UCSD-AML1 (cell line): Measurements from ENCODE around the gene KCTD17.

Experiments used
- DNase-seq: peaks from one replicate; lab custom pipeline; 2025; ENCODE audit not compliant: unreplicated experiment; lab: John Stamatoyannopoulos, UW

KCTD17 gene

DNA sequence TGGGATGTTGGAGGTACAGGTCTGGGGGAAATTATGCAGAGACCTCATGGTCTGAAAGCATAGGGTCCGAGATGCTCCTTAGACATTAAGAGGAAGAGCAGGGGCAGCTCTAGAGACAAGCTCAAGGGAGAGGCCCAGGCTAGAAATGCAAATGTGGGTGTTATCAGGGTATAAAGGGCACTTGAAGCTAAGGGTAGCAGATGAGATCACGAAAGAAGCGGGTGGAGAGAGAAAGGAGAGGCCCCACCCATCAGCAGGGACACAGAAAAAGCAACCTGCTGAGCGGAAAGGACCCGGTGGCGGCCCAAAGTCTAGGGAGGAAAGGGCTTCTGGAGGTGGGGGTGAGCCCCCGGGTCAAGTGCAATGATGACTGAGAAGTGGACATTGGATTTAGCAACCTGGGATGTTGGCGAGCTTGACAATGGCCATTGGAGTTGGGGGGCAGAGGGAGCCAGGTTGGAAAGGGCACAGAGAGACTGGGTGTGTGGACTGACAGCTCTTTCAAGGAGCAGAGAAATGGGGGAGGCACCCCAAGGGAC, 49.1 kb downstream of the KCTD17 start:
- no peak for DNase-seq

DNA sequence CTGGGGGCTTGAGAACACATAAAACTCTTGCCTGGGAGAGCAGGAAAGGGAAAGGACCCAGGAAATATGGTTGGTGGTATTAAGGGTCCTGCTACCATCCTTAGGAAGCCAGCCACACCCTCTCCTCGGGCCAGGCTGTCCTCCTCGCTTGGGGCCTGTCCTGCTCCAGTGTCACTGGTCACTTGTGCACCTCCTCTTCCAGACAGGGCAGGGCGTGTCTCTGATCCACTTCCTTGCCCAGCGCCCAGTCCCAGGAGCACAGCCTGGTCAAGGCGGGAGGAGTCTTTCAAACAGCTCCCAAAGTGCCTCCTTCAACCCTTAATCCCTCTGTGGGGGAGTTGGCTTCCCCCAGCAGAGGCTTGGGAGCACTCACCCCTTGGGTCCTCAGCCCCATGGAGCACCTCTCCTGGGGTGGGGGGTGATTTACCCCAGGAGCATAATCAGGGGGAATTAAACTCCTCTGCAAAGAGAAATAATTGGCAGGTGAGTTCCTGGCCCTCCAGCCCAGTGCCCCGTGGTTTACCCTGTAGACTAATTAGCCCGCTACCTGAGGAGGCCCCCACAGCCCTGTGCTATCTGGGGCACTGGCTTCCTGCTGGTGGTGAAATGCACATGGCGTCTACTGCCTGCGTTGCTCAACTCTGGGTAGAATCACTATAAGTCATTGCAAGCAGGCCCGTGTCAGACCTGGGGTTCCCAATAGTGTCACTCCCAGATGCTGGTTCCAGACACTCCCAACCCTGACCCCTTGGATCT, 49.9 kb downstream of the KCTD17 start:
- no peak for DNase-seq

DNA sequence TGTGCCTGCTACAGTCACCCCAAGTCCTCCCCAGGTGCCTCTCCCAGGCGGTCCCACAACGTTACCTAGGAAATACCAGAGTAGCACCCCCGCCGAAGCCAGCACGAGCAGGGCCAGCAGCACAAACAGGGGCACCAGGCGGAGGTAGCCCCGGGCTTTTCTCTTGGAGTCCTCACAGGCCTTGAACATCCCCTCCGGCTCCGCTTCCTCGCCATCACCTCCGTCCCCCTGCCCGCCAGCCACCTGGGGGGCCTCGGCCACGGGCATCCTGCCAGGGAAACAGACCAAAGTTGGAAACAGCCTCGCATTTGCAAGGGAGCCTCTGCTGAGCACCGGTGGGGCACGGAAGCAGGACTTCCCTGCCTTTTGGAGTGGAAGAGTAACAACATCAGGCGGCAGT, 51.6 kb downstream of the KCTD17 start:
- DNase-seq, result no peak

DNA sequence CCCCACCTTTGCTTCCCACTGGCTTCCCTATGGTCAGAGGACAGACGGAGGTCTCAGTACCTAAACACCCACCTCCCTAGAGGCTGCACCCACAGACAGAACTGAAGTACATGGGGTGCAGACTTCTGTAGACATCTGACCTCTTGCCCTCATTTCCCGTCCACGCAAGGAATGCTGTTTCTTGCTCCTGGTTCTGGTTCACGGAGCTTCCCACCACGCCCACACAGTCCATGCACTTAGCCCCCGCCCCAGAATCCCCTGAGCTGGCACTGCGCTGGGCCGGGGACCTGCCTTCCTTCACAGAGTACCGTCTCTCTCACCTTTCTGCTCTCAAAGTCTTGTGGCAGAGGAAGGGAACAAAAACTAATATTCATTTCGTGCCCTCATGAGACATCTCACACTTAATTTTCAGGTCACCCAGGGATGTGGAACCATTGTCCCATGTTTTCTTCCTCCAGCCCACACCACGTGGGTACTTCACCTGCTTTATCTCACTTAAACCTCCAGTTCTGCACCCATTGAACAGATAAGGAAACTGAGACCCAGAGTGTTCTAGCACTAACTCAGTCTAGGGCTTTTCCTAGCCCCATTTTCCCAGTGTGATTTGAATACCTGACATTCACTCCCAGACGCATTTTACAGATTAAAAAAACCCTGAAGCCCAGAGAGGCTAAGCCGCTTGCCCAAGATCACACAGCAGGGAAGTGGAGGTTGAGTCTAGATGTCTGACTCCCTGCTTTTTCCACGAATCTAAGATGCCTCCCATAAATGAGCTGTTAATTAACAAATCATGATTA, 52.3 kb downstream of the KCTD17 start:
- no peak for DNase-seq

DNA sequence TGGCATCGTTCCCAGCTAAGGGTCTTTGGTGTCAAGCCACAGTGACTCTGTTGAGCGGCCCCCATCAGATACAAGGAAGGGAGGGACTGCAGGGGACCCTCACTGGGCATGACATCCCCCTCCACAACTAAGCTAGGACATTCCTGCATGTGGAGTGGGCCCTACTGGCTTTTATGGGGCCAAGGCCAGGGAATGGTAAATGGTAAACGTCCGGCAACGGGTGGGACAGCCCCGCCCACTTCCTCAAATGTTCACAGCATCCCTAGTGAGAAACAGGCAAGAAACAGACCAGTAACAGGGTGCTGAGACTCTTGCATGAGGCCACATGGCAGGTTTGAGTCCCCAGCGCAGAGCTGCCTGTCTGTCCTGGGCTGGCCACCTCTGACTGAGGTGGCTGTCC, 53.6 kb downstream of the KCTD17 start:
- no peak for DNase-seq

DNA sequence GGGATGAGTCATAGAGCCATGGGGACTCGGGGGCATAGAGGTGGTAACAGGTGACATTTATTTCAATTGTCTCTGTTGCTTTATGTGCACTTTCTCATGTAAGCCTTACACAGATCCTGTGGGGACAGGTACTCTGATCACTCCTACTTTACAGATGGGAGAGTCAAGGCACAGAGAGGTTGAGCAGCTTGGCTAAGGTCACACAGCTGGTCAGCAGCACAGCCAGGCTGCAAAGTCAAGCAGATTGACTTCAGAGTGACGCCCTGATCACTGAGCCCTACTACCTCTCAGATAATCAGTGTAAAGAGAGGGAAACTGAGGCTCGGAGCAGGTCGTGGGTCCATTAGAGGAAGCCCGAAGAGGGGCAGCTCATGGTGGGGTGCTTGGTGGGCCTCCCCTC, 54.4 kb downstream of the KCTD17 start:
- DNase-seq, result no peak

DNA sequence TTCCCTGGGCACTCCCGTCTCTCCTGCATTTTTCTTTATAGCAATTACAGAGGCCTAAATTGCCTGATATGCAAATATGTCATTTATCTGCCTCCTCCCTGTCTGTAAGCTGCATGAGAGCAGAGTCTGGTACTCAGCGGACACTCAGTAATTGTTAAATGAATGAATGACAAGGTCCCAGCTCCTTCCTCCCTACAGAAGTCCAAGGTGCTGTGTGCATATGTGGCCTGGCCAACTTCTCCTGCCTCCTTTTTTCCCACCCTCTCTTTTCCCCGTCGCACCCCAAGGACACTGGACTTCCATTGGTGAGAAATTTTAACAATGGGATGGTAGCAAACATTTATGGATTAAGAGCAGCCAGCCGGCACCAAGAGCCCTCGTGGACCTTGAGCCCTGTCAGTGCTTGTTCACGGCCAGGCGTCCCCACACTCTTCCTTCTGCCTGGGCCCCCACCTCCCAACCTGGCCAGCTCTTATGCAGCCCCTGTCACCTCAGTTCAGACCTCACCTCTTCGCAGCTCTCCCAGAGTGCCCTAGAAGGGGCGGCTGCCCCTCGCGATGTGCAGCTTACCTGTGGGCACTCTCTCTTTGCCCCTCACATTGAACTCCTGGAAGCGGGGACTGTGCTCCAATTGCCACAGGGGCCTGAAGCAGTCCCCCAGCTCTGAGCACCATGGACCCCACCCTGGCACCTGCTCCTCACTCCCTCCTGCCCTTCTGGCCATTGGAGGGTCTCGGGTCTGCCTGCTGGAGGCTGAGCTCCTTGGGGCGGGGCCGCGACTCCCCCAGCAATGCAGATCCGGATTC, 56.5 kb downstream of the KCTD17 start:
- DNase-seq, result no peak

DNA sequence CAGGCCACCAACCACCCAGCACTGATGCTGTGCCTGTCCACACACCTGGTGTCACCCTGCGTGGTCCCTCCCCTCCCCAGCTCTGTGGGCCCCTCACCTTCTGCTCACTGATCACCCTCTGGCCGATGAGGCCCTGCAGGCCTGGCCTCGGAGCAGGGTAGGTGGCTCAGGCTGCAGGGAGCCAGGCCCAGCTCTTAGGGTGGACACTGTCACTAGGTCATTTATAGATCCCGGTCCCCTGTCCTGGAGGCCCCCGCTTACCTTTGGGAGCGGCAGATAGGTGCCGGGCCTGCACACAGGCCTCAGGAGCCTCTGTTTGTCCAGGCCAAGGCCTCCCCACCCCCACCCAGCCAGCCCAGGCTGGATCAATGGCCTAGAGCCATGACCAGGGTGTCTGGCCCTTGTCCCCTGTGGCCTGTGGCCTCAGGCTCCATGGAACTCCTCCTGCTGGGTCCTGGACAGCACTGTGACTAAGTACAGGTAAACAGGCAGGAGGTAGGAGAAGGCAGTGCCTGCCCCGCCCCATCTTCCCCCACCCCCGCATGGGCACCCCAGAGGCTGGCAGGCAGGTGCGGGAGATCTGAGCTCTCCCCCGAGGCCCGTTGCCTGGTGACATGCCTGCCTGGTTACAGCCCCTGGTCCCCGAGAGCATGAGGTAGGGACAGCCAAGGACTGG, 57.8 kb downstream of the KCTD17 start, which contains the start of gene TMPRSS6:
TSS of gene TMPRSS6 (minus strand) at position 472 of the 676 bp plus-strand sequence. CDS start 6,296 bp downstream, outside the sequence.
- DNase-seq, result no peak

DNA sequence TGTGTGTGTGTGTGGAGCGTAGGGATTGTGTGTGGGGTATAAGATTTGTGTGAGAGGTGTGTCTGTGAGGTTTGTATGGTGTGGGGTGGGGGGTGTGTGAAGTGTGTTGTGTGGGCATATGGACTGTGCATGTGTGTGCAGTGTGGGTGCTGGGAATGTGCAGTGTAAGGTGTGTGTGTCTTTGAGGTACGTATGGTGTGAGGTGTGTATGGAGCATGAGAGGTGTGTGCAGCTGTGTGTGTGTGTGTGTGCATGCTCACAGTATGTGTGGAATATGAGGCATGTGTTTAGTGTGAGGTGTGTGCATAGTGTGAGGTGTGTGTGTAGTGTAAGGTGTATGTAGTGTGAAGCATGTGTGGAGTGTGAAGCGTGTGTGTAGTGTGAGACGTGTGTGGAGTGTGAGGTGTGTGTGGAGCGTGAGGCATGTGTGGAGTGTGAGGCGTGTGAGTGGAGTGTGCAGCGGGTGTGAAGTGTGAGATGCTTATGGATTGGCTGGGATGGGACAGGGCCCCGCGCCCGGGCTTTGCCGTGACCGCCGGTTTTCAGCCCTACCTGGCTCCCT, 59.7 kb downstream of the KCTD17 start:
- no peak for DNase-seq

DNA sequence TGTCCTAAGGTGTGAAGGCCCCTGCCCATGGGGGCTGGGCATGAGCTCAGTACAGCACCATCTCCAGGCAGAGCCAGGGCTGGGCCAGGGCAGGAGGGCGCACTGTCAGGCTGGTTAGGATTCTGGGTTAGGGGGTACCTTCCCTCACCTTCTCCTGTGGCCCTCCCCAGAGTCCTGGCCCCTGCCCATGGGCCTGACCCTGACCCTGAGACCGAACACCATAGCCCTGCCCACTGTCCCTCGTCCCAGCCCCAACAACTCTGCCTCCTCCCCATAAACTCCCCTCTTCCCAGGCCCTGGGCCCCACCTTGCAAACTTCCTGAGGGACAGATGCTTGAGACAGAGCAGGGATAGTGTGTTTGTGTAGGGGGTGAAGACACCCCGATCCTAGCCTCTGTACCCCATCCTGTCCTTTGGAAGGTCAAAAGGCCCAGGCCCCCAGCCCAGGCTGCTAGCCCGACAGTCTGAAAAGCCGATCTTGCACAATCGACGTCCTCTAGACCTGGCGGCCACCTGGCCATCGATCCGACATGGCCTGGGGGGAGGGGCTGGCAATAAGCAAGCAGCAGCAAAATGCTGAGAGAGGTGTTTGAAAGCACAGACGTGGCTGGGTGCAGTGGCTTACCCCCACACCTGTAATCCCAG, 60.7 kb downstream of the KCTD17 start:
- no peak for DNase-seq
